ENCODE data around the gene IL4. TPM values are rescaled to one million over a fixed set of nuclear protein-coding genes. Genes with fewer than 3 reads are reported as not detected.

IL4 gene
- total RNA-seq, 1 donor from 2014 or later = not detected

DNA sequence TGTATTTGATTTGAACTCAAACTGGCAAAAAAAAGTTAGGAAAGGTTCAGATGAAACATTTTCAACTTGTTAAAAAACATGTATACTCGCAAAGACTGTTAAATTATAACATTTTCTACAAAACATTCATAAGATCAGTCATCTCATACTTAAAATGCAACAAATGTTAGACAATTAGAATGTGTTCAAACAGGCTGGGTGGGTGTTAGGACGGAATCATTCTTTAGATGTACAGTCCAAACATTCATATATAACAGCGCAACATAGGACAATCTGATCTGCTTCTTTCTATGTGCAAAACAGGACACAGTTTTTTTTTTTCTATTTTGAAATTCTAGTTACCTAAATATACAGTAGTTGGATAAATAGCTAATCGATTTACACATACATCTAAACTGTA lies 22.2 kb downstream of the IL4 start:
- Histone ChIP-seq H3K4me1 (ENCODE audit: control insufficient read depth in 3 of 3, insufficient read depth in 3 of 3, low read length in 3 of 3) (no peaks in the 10 kb centered on the region), H3K27ac (ENCODE audit: low read depth, low read length) (no peak overlapping the region), H3K27me3 (ENCODE audit: control insufficient read depth in 3 of 3, insufficient read depth in 3 of 3, low read length in 3 of 3) (no peaks in the 10 kb centered on the region), H3K9ac (ENCODE audit: low read depth in 1 of 3, low read length in 3 of 3) (no peak overlapping the region), H3K4me3 (ENCODE audit: low read length in 3 of 3) (no peak overlapping the region), H3K9me3 (ENCODE audit: control insufficient read depth in 3 of 3, low read length in 3 of 3) (no peaks in the 10 kb centered on the region), H3K36me3 (ENCODE audit: control insufficient read depth in 3 of 3, insufficient read depth in 3 of 3, low read length in 3 of 3) (peaks cover 2 to 15% (median 11%) of the 10 kb centered on the region in 3 donors)

DNA sequence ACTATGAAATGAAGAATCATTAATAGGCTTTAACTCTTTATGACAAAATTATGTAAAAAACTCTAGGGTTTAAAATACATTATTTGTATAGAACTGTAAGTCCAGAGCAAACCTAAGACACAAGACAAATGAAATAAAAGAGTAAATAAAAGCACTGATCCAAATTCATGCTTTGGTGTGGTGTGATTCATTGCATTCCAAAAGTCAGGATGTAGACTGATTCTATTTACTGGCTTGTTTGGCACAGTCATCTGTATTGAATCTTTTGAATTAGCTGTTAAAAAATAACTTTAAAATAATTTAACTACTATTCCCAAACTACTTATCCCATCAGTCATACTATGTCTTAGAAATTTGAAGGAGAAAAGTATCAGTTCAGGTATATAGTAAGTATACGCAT lies 31.1 kb downstream of the IL4 start:
- H3K27me3 ChIP-seq (ENCODE audit: control insufficient read depth in 3 of 3, insufficient read depth in 3 of 3, low read length in 3 of 3) = no peaks in the 10 kb centered on the region
- peaks cover 0 to 14% (median 10%) of the 10 kb centered on the region in 3 donors for H3K36me3 ChIP-seq (ENCODE audit: control insufficient read depth in 3 of 3, insufficient read depth in 3 of 3, low read length in 3 of 3)
- no peak overlapping the region for H3K4me3 ChIP-seq (ENCODE audit: low read length in 3 of 3)
- no peak overlapping the region for H3K9ac ChIP-seq (ENCODE audit: low read depth in 1 of 3, low read length in 3 of 3)
- H3K27ac ChIP-seq (ENCODE audit: low read depth, low read length) = no peak overlapping the region
- no peaks in the 10 kb centered on the region for H3K4me1 ChIP-seq (ENCODE audit: control insufficient read depth in 3 of 3, insufficient read depth in 3 of 3, low read length in 3 of 3)
- H3K9me3 ChIP-seq (ENCODE audit: control insufficient read depth in 3 of 3, low read length in 3 of 3) = no peaks in the 10 kb centered on the region

DNA sequence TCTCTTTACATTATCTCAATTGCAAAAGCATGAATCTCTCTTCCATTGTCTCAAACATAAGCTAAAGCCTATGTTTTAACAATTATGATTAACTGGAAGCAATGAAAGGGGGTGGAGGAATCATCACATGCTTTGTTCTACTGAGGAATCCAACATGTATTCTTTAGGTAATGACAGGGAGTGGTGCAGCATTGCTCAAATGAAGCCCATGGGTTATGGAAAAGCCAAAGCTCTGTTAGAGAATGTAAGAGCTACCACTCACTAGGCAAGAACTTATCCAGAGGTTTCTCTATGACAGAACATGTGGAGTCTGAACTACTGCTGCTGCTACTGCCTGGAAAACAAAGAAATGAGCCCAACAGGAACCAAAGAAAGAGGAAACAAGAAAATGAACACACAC lies 34.9 kb downstream of the IL4 start:
- Histone ChIP-seq H3K9ac (ENCODE audit: low read depth in 1 of 3, low read length in 3 of 3) (no peak overlapping the region), H3K27me3 (ENCODE audit: control insufficient read depth in 3 of 3, insufficient read depth in 3 of 3, low read length in 3 of 3) (no peaks in the 10 kb centered on the region), H3K36me3 (ENCODE audit: control insufficient read depth in 3 of 3, insufficient read depth in 3 of 3, low read length in 3 of 3) (peaks cover 0 to 3% (median 0%) of the 10 kb centered on the region in 3 donors), H3K4me3 (ENCODE audit: low read length in 3 of 3) (no peak overlapping the region), H3K27ac (ENCODE audit: low read depth, low read length) (no peak overlapping the region), H3K4me1 (ENCODE audit: control insufficient read depth in 3 of 3, insufficient read depth in 3 of 3, low read length in 3 of 3) (no peaks in the 10 kb centered on the region), H3K9me3 (ENCODE audit: control insufficient read depth in 3 of 3, low read length in 3 of 3) (no peaks in the 10 kb centered on the region)

DNA sequence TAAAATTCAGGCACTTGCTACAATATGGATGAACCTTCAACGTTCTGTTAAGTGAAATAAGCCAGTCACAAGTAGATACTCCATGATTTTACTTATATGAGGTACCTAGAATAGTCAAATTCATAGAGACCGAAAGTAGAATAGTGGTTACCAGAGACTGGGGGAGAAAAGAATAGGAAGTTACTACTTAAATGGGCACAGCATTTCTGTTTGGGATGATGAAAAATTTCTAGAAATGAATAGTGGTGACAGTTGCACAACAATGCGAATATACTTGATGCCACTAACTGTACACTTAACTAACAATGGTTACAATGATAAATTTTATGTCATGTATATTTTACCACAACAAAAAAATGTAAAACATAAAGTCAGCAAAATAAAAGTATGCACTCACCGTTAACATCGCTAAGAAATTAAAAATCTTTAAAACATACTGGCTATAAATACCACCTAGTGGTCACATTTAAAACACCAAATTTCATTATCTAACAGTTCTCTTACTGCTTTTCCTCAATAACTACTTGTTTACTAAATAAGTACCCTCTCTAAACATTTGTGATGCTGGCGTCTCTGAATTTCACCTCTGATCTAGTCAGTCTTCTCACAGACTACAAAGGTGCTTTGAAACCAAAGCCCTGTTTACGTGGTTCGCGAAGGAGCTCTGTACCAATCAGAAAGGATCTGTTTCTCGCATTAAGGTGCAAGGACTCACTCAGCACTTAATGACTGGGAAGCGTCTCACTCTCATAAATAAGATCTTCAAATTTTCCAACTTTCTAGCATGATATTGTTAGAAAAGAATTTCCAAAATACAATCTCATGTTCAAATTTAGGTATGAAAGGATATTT lies 40.9 kb downstream of the IL4 start:
- H3K9me3 ChIP-seq (ENCODE audit: control insufficient read depth in 3 of 3, low read length in 3 of 3) = no peaks in the 10 kb centered on the region

DNA sequence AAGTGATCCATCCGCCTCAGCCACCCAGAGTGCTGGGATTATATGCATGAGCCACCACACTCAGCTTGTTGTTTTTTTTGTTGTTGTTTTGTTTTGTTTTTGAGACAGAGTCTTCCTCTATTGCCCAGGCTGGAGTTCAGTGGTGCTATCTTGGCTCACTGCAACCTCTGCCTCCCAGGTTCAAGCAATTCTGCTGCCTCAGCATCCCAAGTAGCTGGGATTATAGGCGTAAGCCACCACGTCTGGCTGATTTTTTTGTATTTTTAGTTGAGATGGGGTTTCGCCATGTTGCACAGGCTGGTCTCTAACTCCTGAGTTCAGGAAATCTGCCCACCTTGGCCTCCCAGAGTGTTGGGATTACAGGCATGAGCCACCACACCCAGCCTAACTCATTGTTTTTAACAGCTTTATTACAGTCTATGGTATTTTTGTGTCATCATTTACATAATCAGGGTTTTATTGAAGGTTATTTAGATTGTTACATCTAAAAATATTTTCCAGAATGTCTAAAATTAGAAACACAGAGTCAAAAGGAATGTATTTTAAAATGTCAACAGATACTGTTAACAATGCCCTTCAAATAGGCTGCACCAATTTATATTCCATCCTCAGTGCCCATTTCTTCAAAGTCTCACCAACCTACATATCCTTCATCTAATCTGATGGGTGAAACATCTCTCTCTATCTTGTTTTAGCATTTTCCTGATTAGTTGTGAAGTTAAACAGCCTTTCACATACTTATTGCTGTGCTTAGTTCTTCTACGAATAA lies 44.9 kb downstream of the IL4 start:
- no peak overlapping the region for H3K27ac ChIP-seq (ENCODE audit: low read depth, low read length)

More for the DNA sequence above, 40.9 kb downstream of the IL4 start:
- Histone ChIP-seq H3K36me3 (ENCODE audit: control insufficient read depth in 3 of 3, insufficient read depth in 3 of 3, low read length in 3 of 3) (peaks cover 0 to 4% (median 0%) of the 10 kb centered on the region in 3 donors), H3K9ac (ENCODE audit: low read depth in 1 of 3, low read length in 3 of 3) (no peak overlapping the region), H3K27me3 (ENCODE audit: control insufficient read depth in 3 of 3, insufficient read depth in 3 of 3, low read length in 3 of 3) (no peaks in the 10 kb centered on the region), H3K4me1 (ENCODE audit: control insufficient read depth in 3 of 3, insufficient read depth in 3 of 3, low read length in 3 of 3) (no peaks in the 10 kb centered on the region), H3K4me3 (ENCODE audit: low read length in 3 of 3) (no peak overlapping the region), H3K27ac (ENCODE audit: low read depth, low read length) (no peak overlapping the region)

DNA sequence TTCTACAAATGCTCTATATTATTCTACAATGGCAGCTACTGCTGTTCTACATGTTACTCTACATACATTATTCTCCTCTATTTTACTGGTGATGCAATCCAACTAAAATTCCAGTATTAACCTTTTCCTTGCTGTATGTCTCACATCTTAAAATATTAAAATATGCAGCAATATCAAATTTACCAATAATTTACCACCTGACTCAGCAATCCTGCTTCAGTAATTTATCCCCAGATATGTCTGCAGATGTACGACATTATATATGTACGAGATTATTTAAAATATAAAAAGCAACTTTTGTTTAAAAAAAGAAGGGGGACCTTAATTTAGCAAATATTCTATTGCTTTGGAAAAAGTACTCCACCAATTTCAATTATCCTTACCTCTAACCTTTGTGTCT lies 52.0 kb downstream of the IL4 start:
- H3K4me1 ChIP-seq (ENCODE audit: control insufficient read depth in 3 of 3, insufficient read depth in 3 of 3, low read length in 3 of 3) = no peaks in the 10 kb centered on the region

More for the DNA sequence above, 44.9 kb downstream of the IL4 start:
- peaks cover 0 to 6% (median 0%) of the 10 kb centered on the region in 3 donors for H3K36me3 ChIP-seq (ENCODE audit: control insufficient read depth in 3 of 3, insufficient read depth in 3 of 3, low read length in 3 of 3)
- H3K9me3 ChIP-seq (ENCODE audit: control insufficient read depth in 3 of 3, low read length in 3 of 3) = no peaks in the 10 kb centered on the region
- no peak overlapping the region for H3K9ac ChIP-seq (ENCODE audit: low read depth in 1 of 3, low read length in 3 of 3)
- H3K4me1 ChIP-seq (ENCODE audit: control insufficient read depth in 3 of 3, insufficient read depth in 3 of 3, low read length in 3 of 3) = no peaks in the 10 kb centered on the region
- no peaks in the 10 kb centered on the region for H3K27me3 ChIP-seq (ENCODE audit: control insufficient read depth in 3 of 3, insufficient read depth in 3 of 3, low read length in 3 of 3)
- no peak overlapping the region for H3K4me3 ChIP-seq (ENCODE audit: low read length in 3 of 3)

DNA sequence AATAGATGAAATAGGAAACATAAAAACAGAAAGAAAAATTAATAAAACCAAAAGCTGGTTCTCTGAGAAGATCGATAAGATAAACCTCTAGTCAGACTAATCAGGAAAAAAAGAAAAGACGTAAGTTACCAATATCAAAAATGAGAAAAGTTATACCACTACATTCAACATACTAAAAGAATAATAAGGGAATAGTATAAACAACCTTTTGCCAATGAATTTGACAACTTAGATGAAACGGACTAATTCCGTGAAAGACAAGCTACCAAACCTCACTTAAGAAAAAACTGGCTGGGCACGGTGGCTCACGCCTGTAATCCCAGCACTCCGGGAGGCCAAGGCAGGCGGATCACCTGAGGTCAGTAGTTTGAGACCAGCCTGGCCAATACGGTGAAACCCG lies 56.1 kb downstream of the IL4 start:
- Histone ChIP-seq H3K27ac (ENCODE audit: low read depth, low read length) (no peak overlapping the region), H3K36me3 (ENCODE audit: control insufficient read depth in 3 of 3, insufficient read depth in 3 of 3, low read length in 3 of 3) (peaks cover 0 to 2% (median 2%) of the 10 kb centered on the region in 3 donors), H3K27me3 (ENCODE audit: control insufficient read depth in 3 of 3, insufficient read depth in 3 of 3, low read length in 3 of 3) (no peaks in the 10 kb centered on the region), H3K9me3 (ENCODE audit: control insufficient read depth in 3 of 3, low read length in 3 of 3) (no peaks in the 10 kb centered on the region), H3K4me3 (ENCODE audit: low read length in 3 of 3) (no peak overlapping the region), H3K9ac (ENCODE audit: low read depth in 1 of 3, low read length in 3 of 3) (no peak overlapping the region), H3K4me1 (ENCODE audit: control insufficient read depth in 3 of 3, insufficient read depth in 3 of 3, low read length in 3 of 3) (no peaks in the 10 kb centered on the region)

More for the DNA sequence above, 52.0 kb downstream of the IL4 start:
- Histone ChIP-seq H3K9me3 (ENCODE audit: control insufficient read depth in 3 of 3, low read length in 3 of 3) (no peaks in the 10 kb centered on the region), H3K36me3 (ENCODE audit: control insufficient read depth in 3 of 3, insufficient read depth in 3 of 3, low read length in 3 of 3) (peaks cover 0 to 3% (median 0%) of the 10 kb centered on the region in 3 donors), H3K4me3 (ENCODE audit: low read length in 3 of 3) (no peak overlapping the region), H3K27me3 (ENCODE audit: control insufficient read depth in 3 of 3, insufficient read depth in 3 of 3, low read length in 3 of 3) (no peaks in the 10 kb centered on the region), H3K9ac (ENCODE audit: low read depth in 1 of 3, low read length in 3 of 3) (no peak overlapping the region), H3K27ac (ENCODE audit: low read depth, low read length) (no peak overlapping the region)

Other genes starting within 250 kb of the IL4 start
- 5.2 TPM for gene IRF1, start 183.2 kb upstream of the IL4 start, total RNA-seq
- not detected for gene IL5, start 130.5 kb upstream of the IL4 start, total RNA-seq
- gene RAD50, start 117.0 kb upstream of the IL4 start, total RNA-seq = 5.7 TPM
- not detected for gene IL13, start 15.8 kb upstream of the IL4 start, total RNA-seq
- gene KIF3A, start 63.6 kb downstream of the IL4 start, total RNA-seq = 6.3 TPM
- not detected for gene CCNI2, start 73.4 kb downstream of the IL4 start, total RNA-seq
- gene SEPTIN8, start 103.2 kb downstream of the IL4 start, total RNA-seq = 28.7 TPM
- under 0.01 TPM for gene SOWAHA, start 139.3 kb downstream of the IL4 start, total RNA-seq
- 1.6 TPM for gene SHROOM1, start 156.7 kb downstream of the IL4 start, total RNA-seq
- gene GDF9, start 192.5 kb downstream of the IL4 start, total RNA-seq = 0.52 TPM
- 135 TPM for gene UQCRQ, start 192.7 kb downstream of the IL4 start, total RNA-seq
- gene LEAP2, start 199.7 kb downstream of the IL4 start, total RNA-seq = 2.1 TPM

Data from skeletal muscle tissue (tissue), 4 donors.